SK-N-MC (cell line): ENCODE data around the gene TMCC2.

Source experiments
- EZH2 ChIP-seq: fragments of 200-600 bp; sonication (generic); IDR thresholded peaks from one replicate; pipeline ENCODE4 v1.6.1; 2017; ENCODE audit warnings: antibody characterized with exemption
- POLR2AphosphoS5 ChIP-seq: IDR thresholded peaks from 2 replicates; pipeline ENCODE4 v1.6.1; 2012; ENCODE audit warnings: mild to moderate bottlenecking, low read depth, low read length, borderline replicate concordance

- TF ChIP-seq POLR2AphosphoS5 = no peak
- no peak for TF ChIP-seq EZH2
These were observed 87.4 kb downstream of the TMCC2 start for GRCh38 chr1:205315008-205315618.
